ENCODE results near the gene CCT8.

DNA sequence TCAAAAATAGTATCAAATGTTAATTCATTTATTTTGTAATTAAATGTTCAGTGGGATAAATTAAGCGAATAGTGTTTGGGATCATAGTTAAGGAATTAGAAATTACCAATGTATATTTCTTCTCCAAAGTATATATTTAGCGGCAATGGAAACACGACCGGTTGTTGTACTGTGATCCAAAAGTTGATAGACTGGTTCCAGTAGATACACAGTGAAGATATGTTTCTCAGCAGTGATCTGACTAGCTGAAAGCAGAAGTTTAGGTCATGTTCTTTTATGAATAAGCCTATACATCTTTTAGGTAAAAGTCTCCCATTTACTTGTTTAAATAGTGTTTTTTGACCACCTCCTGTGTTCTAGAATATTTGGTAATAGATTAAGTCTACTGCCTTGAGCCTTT lies 40.1 kb downstream of the CCT8 start:
- TF ChIP-seq POLR2AphosphoS5 (IDR thresholded peaks at IDR 0.05; ENCODE audit: low read depth, low read length) (no peak), POLR2A (IDR thresholded peaks at IDR 0.05; ENCODE audit: low read depth, low read length) (no peak)

All from GM12892 (cell line).